Osteoblast (primary cell): Measurements from ENCODE around the gene IL4R. TPM values are rescaled to one million over a fixed set of nuclear protein-coding genes. Genes with fewer than 3 reads are reported as not detected.

Experiments
- DNase-seq: peaks from one replicate; pipeline ENCODE4 v3.0.0; 2011; ENCODE audit warnings: low spot score, mixed read lengths; ENCODE audit not compliant: insufficient read length; ENCODE audit errors: missing footprints
- H2AFZ ChIP-seq: 2 replicates; pipeline ENCODE4 v1.6.0; 2011; ENCODE audit warnings: mild to moderate bottlenecking, low read length
- H3K27ac ChIP-seq: 2 replicates; pipeline ENCODE4 v1.5.1; 2011; ENCODE audit warnings: mild to moderate bottlenecking, low read depth, low read length, moderate library complexity
- H3K27me3 ChIP-seq: 2 replicates; pipeline ENCODE4 v1.6.0; 2012; ENCODE audit warnings: mild to moderate bottlenecking, control low read depth, inconsistent platforms, low read length, moderate library complexity; ENCODE audit not compliant: insufficient read depth
- H3K36me3 ChIP-seq: 2 replicates; pipeline ENCODE4 v1.5.1; 2011; ENCODE audit warnings: mild to moderate bottlenecking, low read length, control low read depth, moderate library complexity; ENCODE audit not compliant: insufficient read depth
- H3K4me1 ChIP-seq: 2 replicates; pipeline ENCODE4 v1.5.1; 2011; ENCODE audit warnings: mild to moderate bottlenecking, low read length, control low read depth, moderate library complexity; ENCODE audit not compliant: insufficient read depth
- H3K4me2 ChIP-seq: 2 replicates; pipeline ENCODE4 v1.6.0; 2011; ENCODE audit warnings: mild to moderate bottlenecking, low read length; ENCODE audit not compliant: insufficient read depth
- H3K4me3 ChIP-seq: fragments of 200-600 bp; sonication (generic); 3 replicates; pipeline ENCODE4 v1.5.1; 2012; ENCODE audit warnings: mild to moderate bottlenecking, low read length, inconsistent platforms; ENCODE audit not compliant: insufficient read depth
- H3K79me2 ChIP-seq: 2 replicates; pipeline ENCODE4 v1.6.0; 2012; ENCODE audit warnings: mild to moderate bottlenecking, low read length, control low read depth, inconsistent platforms; ENCODE audit not compliant: insufficient read depth
- H3K9me3 ChIP-seq: 2 replicates; pipeline ENCODE4 v1.5.1; 2011; ENCODE audit warnings: low read depth, low read length, control low read depth
- H4K20me1 ChIP-seq: 2 replicates; pipeline ENCODE4 v1.6.0; 2012; ENCODE audit warnings: mild to moderate bottlenecking, low read length, control low read depth; ENCODE audit not compliant: insufficient read depth
- total RNA-seq: library from RNA; depleted of rRNA; stranded (reverse); fragments of >200 nt; gene quantifications from 2 replicates; pipeline ENCODE4 v1.2.3, GENCODE V29; 2012
- TF ChIP-seq, protein P1 (sequence below): IDR thresholded peaks from 2 replicates; pipeline ENCODE4 v1.5.1; 2011; ENCODE audit warnings: mild to moderate bottlenecking, low read depth, low read length, moderate library complexity; ENCODE audit errors: extremely low read depth

IL4R gene
- total RNA-seq, 1 donor, result 32.9 TPM

DNA sequence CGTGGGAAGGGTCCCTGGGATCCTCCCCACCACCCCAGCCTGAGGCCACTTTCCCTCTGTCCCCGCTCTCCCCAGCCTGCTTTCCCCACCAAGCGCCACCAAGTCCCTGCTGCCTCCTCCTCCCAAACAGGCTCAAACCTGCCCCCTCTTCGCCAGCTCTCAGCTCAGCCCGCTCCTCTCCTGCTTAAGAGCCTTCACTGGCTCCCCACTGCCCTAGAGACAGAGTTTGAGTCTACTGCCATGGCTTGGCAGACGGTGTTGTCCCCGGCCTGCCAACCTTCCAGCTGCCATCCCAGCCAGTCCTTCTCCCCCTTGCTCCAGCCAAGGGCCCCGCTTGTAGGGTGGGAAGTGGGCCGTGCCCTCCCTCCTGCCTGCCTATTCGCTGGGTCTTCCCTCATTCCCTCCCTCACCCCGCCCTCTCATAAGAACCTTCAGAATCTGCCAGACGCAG lies 11.1 kb downstream of the IL4R start:
- Histone ChIP-seq H3K27ac (peak overlapping the region; percentile 38), H3K4me1 (peaks cover 33% of the 10 kb centered on the region), H3K79me2 (peaks cover 87% of the 10 kb centered on the region), H3K4me3 (no peak overlapping the region), H3K4me2 (no peak overlapping the region), H3K36me3 (peaks cover 3% of the 10 kb centered on the region), H2AFZ (no peak overlapping the region), H3K9me3 (no peaks in the 10 kb centered on the region), H3K27me3 (no peaks in the 10 kb centered on the region), H4K20me1 (no peaks in the 10 kb centered on the region)
- TF ChIP-seq, protein P1, sequence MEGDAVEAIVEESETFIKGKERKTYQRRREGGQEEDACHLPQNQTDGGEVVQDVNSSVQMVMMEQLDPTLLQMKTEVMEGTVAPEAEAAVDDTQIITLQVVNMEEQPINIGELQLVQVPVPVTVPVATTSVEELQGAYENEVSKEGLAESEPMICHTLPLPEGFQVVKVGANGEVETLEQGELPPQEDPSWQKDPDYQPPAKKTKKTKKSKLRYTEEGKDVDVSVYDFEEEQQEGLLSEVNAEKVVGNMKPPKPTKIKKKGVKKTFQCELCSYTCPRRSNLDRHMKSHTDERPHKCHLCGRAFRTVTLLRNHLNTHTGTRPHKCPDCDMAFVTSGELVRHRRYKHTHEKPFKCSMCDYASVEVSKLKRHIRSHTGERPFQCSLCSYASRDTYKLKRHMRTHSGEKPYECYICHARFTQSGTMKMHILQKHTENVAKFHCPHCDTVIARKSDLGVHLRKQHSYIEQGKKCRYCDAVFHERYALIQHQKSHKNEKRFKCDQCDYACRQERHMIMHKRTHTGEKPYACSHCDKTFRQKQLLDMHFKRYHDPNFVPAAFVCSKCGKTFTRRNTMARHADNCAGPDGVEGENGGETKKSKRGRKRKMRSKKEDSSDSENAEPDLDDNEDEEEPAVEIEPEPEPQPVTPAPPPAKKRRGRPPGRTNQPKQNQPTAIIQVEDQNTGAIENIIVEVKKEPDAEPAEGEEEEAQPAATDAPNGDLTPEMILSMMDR, result no peak
- no peak for DNase-seq

DNA sequence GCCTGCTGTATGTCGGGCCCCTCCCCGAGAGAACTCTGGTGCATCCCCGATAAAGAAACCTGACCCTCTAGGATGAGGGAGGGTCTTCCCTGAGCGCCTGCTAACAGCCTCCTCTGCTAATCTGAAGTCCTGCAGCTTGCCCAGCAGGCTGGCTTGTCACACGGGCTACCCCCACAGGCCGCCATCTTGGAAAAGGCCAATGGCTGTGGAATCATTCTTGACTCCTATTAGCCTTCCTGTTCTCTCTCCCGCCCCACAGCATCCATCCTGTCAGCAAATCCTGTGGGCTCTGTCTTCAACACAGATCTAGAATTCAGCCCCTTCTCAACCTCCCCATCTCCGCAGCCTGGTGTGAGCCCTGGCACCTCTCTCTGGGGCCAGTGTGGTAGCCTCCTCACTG lies 12.0 kb downstream of the IL4R start:
- Histone ChIP-seq H3K36me3 (peaks cover 3% of the 10 kb centered on the region), H3K27ac (peak overlapping the region; percentile 100), H3K4me2 (no peak overlapping the region), H3K4me1 (peaks cover 33% of the 10 kb centered on the region), H3K27me3 (no peaks in the 10 kb centered on the region), H3K79me2 (peaks cover 79% of the 10 kb centered on the region), H3K9me3 (no peaks in the 10 kb centered on the region), H3K4me3 (no peak overlapping the region), H4K20me1 (no peaks in the 10 kb centered on the region), H2AFZ (no peak overlapping the region)
- DNase-seq, result peak; percentile 39
- TF ChIP-seq, protein P1, result no peak

DNA sequence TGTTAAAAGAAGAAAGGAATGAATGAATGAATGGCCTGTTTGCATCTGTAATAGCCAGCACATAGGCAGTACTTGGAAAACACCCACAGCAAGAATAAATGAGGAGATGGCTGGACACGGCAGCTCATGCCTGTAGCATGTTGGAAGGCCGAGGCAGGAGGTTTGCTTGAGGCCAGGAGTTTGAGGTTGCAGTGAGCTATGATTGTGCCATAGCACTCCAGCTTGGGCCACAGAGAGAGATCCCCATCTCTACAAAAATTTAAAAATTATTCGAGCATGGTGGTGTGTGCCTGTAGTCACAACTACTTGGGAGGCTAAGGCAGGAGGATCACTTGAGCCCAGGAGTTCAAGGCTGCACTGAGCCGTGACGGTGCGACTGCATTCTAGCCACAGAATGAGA lies 12.5 kb downstream of the IL4R start:
- peak overlapping the region; percentile 100 for H3K27ac ChIP-seq
- H3K4me1 ChIP-seq, result peaks cover 33% of the 10 kb centered on the region
- H3K4me3 ChIP-seq, result no peak overlapping the region
- H3K9me3 ChIP-seq, result no peaks in the 10 kb centered on the region
- H4K20me1 ChIP-seq, result no peaks in the 10 kb centered on the region
- no peak for DNase-seq
- H3K79me2 ChIP-seq, result peaks cover 78% of the 10 kb centered on the region
- H3K4me2 ChIP-seq, result peak overlapping the region; percentile 41
- H3K36me3 ChIP-seq, result peaks cover 5% of the 10 kb centered on the region
- H2AFZ ChIP-seq, result no peak overlapping the region
- TF ChIP-seq, protein P1, result no peak
- H3K27me3 ChIP-seq, result no peaks in the 10 kb centered on the region

DNA sequence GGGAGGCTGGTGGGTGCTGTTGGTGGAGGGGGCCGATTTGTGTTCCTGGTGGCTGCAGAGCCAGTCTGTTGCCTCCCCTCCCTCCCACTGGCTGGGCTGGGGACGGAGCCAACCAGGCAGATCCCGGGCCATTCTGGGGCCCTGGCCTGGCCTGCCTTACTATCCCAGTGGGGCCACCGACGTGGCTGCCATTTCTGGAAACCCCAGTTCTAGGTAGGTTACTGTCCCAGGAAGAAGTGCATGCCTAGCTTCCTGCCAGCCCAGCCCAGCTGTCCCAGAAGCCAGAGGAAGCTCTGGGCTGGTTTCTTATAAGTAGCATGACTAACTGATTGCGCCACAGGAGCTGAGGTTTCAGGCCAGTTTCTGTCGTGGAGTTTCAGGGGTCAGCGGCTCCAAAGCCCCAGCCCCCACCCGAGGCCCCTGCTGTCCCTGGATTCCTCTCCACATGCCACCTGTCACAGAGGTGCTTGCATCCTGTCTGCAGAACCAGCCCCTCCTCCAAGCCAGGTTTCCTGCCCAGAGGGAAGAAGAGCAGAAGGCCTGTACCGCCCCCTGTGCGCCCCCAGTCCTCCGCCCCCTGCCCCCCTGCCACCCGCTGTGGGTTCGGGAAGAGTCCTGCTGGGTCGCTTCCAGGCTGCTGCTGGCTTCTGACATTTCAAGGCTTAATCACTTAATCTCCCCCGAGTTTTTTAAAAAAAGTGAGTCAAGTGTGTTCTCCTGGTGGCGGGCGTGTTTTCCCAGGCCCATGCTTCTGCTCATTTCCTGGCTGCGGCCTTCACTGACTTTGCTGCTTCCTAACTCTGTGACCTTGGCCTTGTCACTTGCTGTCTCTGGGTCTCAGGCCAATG lies 13.2 kb downstream of the IL4R start:
- peak overlapping the region; percentile 100 for H3K27ac ChIP-seq
- peak overlapping the region; percentile 59 for H2AFZ ChIP-seq
- H3K9me3 ChIP-seq, result no peaks in the 10 kb centered on the region
- H3K4me2 ChIP-seq, result peak overlapping the region; percentile 41
- H4K20me1 ChIP-seq, result no peaks in the 10 kb centered on the region
- peak; percentile 98 for DNase-seq
- H3K36me3 ChIP-seq, result peaks cover 10% of the 10 kb centered on the region
- H3K79me2 ChIP-seq, result peaks cover 75% of the 10 kb centered on the region
- peaks cover 31% of the 10 kb centered on the region for H3K4me1 ChIP-seq
- TF ChIP-seq, protein P1, result no peak
- H3K4me3 ChIP-seq, result peak overlapping the region; percentile 39
- no peaks in the 10 kb centered on the region for H3K27me3 ChIP-seq
